ENCODE measurements around the gene PCBP2. TPM values are rescaled to one million over a fixed set of nuclear protein-coding genes. Genes with fewer than 3 reads are reported as not detected.

PCBP2 gene
- total RNA-seq, 1 donor: 233 TPM

DNA sequence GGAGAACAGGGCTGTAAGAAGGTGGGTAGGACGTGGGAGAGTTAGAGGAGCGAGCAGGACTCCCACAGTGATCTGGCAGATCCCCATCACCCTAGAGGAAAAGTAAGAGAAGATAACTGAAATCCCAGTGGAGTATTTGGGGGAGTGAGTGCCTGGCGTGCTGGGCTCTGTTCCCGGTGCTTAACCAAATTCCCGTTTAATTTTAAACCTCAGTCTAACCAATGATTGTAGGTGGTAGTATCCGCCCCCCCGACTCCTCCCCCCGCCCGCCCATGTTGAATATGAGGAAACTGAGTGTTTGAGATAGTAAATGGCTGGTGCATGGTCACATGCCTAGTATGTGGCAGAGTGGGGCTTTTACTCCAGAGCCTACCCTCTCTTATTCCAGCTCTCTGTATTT, 50.4 kb downstream of the PCBP2 start:
- H3K4me3 ChIP-seq (ENCODE audit: low read depth, low read length): peak overlapping the region; percentile 80
- no peak for TF ChIP-seq CTCF (IDR thresholded peaks at IDR 0.05; ENCODE audit: insufficient read depth, low read length)
- peak; percentile 86 for DNase-seq (ENCODE audit: low read depth)

GRCh38 chr12:53502983-53503728, 51.3 kb downstream of the PCBP2 start:
- TF ChIP-seq CTCF (IDR thresholded peaks at IDR 0.05; ENCODE audit: insufficient read depth, low read length): no peak
- DNase-seq (ENCODE audit: low read depth): no peak
- H3K4me3 ChIP-seq (ENCODE audit: low read depth, low read length): peak overlapping the region; percentile 44

- DNase-seq (ENCODE audit: low read depth): no peak
- no peak overlapping the region for H3K4me3 ChIP-seq (ENCODE audit: low read depth, low read length)
- peak; percentile 9 for TF ChIP-seq CTCF (IDR thresholded peaks at IDR 0.05; ENCODE audit: insufficient read depth, low read length)
Observed at GRCh38 chr12:53504004-53504920, 52.4 kb downstream of the PCBP2 start.

GRCh38 chr12:53505086-53505485, 53.2 kb downstream of the PCBP2 start:
- no peak for TF ChIP-seq CTCF (IDR thresholded peaks at IDR 0.05; ENCODE audit: insufficient read depth, low read length)
- H3K4me3 ChIP-seq (ENCODE audit: low read depth, low read length): no peak overlapping the region
- peak; percentile 69 for DNase-seq (ENCODE audit: low read depth)

GRCh38 chr12:53505555-53506449, 53.9 kb downstream of the PCBP2 start:
- TF ChIP-seq CTCF (IDR thresholded peaks at IDR 0.05; ENCODE audit: insufficient read depth, low read length): no peak
- DNase-seq (ENCODE audit: low read depth): peak; percentile 34
- no peak overlapping the region for H3K4me3 ChIP-seq (ENCODE audit: low read depth, low read length)

DNA sequence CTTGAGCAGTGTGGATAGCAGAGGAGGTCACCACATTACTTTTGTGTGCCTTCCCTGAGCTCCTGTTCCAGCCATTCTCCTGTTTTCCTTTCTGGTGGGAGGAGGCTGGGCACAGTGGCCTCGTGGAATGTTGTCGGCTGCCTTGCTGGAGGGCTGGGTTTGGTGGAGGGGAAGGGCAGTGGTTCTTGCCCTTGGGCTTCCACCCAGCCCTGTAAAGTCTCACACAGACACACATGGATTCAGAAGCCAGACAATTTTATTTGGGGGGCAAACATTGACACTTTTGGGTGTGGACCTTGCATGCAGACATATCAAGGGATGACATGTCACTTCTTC, 54.5 kb downstream of the PCBP2 start:
- DNase-seq (ENCODE audit: low read depth): no peak
- H3K4me3 ChIP-seq (ENCODE audit: low read depth, low read length): no peak overlapping the region
- TF ChIP-seq CTCF (IDR thresholded peaks at IDR 0.05; ENCODE audit: insufficient read depth, low read length): no peak
